ENCODE data around the gene MEG3. TPM values are rescaled to one million over a fixed set of nuclear protein-coding genes. Genes with fewer than 3 reads are reported as not detected.

Gene MEG3
- 100 to 1,000 TPM in 2 of 4 donors, 10 to 100 TPM in 2; 34.1 to 265 (median 119) TPM for total RNA-seq

GRCh38 chr14:100825713-100826331, at the start of gene MEG3:
Gene MEG3, plus strand, starts transcription at chr14:100826118.
- no peaks in the 10 kb centered on the region for H3K27me3 ChIP-seq
- peak; percentile 53 to 88 for TF ChIP-seq POLR2A (IDR thresholded peaks at IDR 0.05)
- no peak for TF ChIP-seq CTCF (IDR thresholded peaks at IDR 0.05)
- H3K9me3 ChIP-seq: no peaks in the 10 kb centered on the region
- intact Hi-C loops (cut with DNase I; ENCODE audit: low total_unique reads): no loop called here
- DNase-seq: peak; percentile 65 to 76
- peak within 1 kb of the TSS; percentile 45 to 61 for H3K27ac ChIP-seq
- H3K36me3 ChIP-seq: no peaks in the 10 kb centered on the region
- H3K4me3 ChIP-seq: peak within 1 kb of the TSS; percentile 32 to 35
- H3K4me1 ChIP-seq: no peaks in the 10 kb centered on the region

GRCh38 chr14:100776681-100777365, 49.1 kb upstream of the MEG3 start:
- Histone ChIP-seq H3K4me3 (no peak overlapping the region), H3K9me3 (no peaks in the 10 kb centered on the region), H3K27ac (no peak overlapping the region), H3K36me3 (no peaks in the 10 kb centered on the region), H3K4me1 (no peaks in the 10 kb centered on the region), H3K27me3 (no peaks in the 10 kb centered on the region)
- TF ChIP-seq CTCF (IDR thresholded peaks at IDR 0.05): no peak
- no peak for TF ChIP-seq POLR2A (IDR thresholded peaks at IDR 0.05)
- DNase-seq: peak in 1 of 2 donors; percentile 6
- intact Hi-C loops (cut with DNase I; ENCODE audit: low total_unique reads): no loop called here

GRCh38 chr14:100777366-100777817, 48.5 kb upstream of the MEG3 start:
- no peak overlapping the region for H3K27ac ChIP-seq
- H3K4me1 ChIP-seq: no peaks in the 10 kb centered on the region
- H3K4me3 ChIP-seq: no peak overlapping the region
- intact Hi-C loops (cut with DNase I; ENCODE audit: low total_unique reads): no loop called here
- H3K27me3 ChIP-seq: no peaks in the 10 kb centered on the region
- TF ChIP-seq CTCF (IDR thresholded peaks at IDR 0.05): no peak
- TF ChIP-seq POLR2A (IDR thresholded peaks at IDR 0.05): no peak
- no peaks in the 10 kb centered on the region for H3K9me3 ChIP-seq
- DNase-seq: no peak
- H3K36me3 ChIP-seq: no peaks in the 10 kb centered on the region

- DNase-seq: peak in 1 of 2 donors; percentile 2
- H3K9me3 ChIP-seq: no peaks in the 10 kb centered on the region
- intact Hi-C loops (cut with DNase I; ENCODE audit: low total_unique reads): no loop called here
- no peaks in the 10 kb centered on the region for H3K4me1 ChIP-seq
- no peak overlapping the region for H3K27ac ChIP-seq
- TF ChIP-seq POLR2A (IDR thresholded peaks at IDR 0.05) (no peak), CTCF (IDR thresholded peaks at IDR 0.05) (no peak)
- no peaks in the 10 kb centered on the region for H3K27me3 ChIP-seq
- H3K4me3 ChIP-seq: no peak overlapping the region
- no peaks in the 10 kb centered on the region for H3K36me3 ChIP-seq
These were observed 47.9 kb upstream of the MEG3 start for GRCh38 chr14:100777818-100778525.

GRCh38 chr14:100778526-100778882, 47.4 kb upstream of the MEG3 start:
- TF ChIP-seq CTCF (IDR thresholded peaks at IDR 0.05): no peak
- no peak for TF ChIP-seq POLR2A (IDR thresholded peaks at IDR 0.05)
- Histone ChIP-seq H3K4me1 (no peaks in the 10 kb centered on the region), H3K9me3 (no peaks in the 10 kb centered on the region), H3K27ac (no peak overlapping the region), H3K36me3 (no peaks in the 10 kb centered on the region), H3K27me3 (no peaks in the 10 kb centered on the region), H3K4me3 (no peak overlapping the region)
- intact Hi-C loops (cut with DNase I; ENCODE audit: low total_unique reads): no loop called here
- DNase-seq: peak in 1 of 2 donors; percentile 3
